ENCODE measurements around the gene KIF6.

Gene KIF6

DNA sequence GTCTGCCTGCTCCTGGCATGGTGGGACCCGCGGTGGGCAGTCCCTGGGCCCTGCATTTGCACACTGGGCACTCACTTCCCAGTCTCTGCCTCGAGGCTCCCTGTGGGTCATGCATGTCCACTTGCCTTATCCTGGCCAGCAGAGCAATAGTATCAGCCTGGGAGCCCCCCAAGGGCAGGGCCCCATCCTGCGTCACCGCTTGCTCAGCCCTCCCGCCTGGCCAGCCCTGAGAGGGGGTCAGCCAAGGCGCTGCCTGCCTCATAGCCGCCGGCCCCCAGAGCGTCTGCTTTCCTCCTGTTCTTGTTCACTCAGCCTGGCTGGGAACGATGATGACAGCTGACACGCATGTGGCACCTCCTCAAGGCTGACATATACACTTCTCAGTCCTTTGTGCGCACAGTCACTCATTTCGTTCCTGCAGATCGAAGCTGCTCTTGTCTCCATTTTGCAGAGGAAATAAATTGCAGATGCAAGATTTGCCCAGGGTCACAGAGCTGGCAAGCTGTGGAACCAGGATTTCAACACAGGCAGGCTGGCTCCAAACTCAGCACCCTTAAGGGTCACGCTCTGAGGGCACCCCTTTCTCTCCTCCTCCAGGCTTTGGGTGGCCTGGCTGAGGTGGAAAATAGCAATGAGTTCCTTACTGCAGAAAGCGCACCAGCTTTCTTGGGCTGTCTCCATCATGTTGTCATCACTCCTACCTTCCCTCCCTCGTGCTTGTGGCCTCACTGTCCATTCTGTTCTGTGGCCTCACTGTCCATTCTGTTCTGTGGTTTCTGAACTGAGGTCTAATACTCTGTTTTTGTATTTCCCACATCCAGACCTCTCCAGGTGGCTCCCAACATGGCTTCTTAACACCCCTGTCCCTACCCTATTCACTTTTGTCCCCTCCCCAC lies 428.2 kb downstream of the KIF6 start:
- Histone ChIP-seq H3K27ac (no peak overlapping the region), H3K36me3 (ENCODE audit: control insufficient read depth, insufficient read depth, low read length) (no peaks in the 10 kb centered on the region), H3K27me3 (ENCODE audit: control insufficient read depth, insufficient read depth, low read length) (no peaks in the 10 kb centered on the region), H2AFZ (no peak overlapping the region), H3K4me3 (ENCODE audit: low read depth, low read length) (no peak overlapping the region), H3K79me2 (no peaks in the 10 kb centered on the region), H3K9ac (no peak overlapping the region), H3K9me3 (ENCODE audit: control insufficient read depth, low read length) (no peaks in the 10 kb centered on the region), H3K4me2 (ENCODE audit: low read length) (no peak overlapping the region), H3K4me1 (no peaks in the 10 kb centered on the region)
- TF ChIP-seq, protein P1, sequence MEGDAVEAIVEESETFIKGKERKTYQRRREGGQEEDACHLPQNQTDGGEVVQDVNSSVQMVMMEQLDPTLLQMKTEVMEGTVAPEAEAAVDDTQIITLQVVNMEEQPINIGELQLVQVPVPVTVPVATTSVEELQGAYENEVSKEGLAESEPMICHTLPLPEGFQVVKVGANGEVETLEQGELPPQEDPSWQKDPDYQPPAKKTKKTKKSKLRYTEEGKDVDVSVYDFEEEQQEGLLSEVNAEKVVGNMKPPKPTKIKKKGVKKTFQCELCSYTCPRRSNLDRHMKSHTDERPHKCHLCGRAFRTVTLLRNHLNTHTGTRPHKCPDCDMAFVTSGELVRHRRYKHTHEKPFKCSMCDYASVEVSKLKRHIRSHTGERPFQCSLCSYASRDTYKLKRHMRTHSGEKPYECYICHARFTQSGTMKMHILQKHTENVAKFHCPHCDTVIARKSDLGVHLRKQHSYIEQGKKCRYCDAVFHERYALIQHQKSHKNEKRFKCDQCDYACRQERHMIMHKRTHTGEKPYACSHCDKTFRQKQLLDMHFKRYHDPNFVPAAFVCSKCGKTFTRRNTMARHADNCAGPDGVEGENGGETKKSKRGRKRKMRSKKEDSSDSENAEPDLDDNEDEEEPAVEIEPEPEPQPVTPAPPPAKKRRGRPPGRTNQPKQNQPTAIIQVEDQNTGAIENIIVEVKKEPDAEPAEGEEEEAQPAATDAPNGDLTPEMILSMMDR (IDR thresholded peaks at IDR 0.05): no peak

DNA sequence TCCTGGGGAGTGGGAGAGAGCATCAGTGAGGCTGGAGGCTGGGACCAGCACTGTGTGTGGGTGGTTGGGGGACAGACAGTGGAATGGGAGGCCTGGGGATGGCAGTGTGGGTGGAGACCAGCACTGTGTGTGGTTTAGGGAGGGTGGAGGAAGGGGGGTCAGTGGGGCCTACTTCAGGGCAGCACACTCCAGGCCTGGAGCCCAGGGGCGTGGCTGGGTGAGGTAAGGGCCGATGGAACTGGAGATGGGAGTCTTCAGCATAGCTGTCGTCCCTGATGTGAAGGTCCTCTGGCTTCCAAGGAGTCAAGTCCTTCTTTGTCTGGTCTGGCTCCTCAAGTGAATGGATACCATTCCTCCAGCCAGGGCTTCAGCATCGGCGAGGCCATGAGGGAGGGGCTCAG lies 429.6 kb downstream of the KIF6 start:
- Histone ChIP-seq H3K79me2 (no peaks in the 10 kb centered on the region), H3K9me3 (ENCODE audit: control insufficient read depth, low read length) (no peaks in the 10 kb centered on the region), H3K36me3 (ENCODE audit: control insufficient read depth, insufficient read depth, low read length) (no peaks in the 10 kb centered on the region), H3K27me3 (ENCODE audit: control insufficient read depth, insufficient read depth, low read length) (no peaks in the 10 kb centered on the region), H3K9ac (no peak overlapping the region), H3K4me3 (ENCODE audit: low read depth, low read length) (no peak overlapping the region), H3K4me1 (no peaks in the 10 kb centered on the region), H3K4me2 (ENCODE audit: low read length) (no peak overlapping the region), H3K27ac (no peak overlapping the region), H2AFZ (no peak overlapping the region)
- TF ChIP-seq, protein P1 (IDR thresholded peaks at IDR 0.05): no peak

GRCh38 chr6:39294899-39295298 lies 430.3 kb downstream of the KIF6 start:
- Histone ChIP-seq H3K4me1 (no peaks in the 10 kb centered on the region), H3K36me3 (ENCODE audit: control insufficient read depth, insufficient read depth, low read length) (no peaks in the 10 kb centered on the region), H3K79me2 (no peaks in the 10 kb centered on the region), H3K4me3 (ENCODE audit: low read depth, low read length) (no peak overlapping the region), H2AFZ (no peak overlapping the region), H3K27ac (no peak overlapping the region), H3K27me3 (ENCODE audit: control insufficient read depth, insufficient read depth, low read length) (no peaks in the 10 kb centered on the region), H3K9ac (no peak overlapping the region), H3K9me3 (ENCODE audit: control insufficient read depth, low read length) (no peaks in the 10 kb centered on the region), H3K4me2 (ENCODE audit: low read length) (no peak overlapping the region)
- TF ChIP-seq, protein P1 (IDR thresholded peaks at IDR 0.05): no peak

- H3K9ac ChIP-seq: no peak overlapping the region
- H3K36me3 ChIP-seq (ENCODE audit: control insufficient read depth, insufficient read depth, low read length): no peaks in the 10 kb centered on the region
- H3K79me2 ChIP-seq: no peaks in the 10 kb centered on the region
- H3K4me3 ChIP-seq (ENCODE audit: low read depth, low read length): no peak overlapping the region
- no peak overlapping the region for H2AFZ ChIP-seq
- H3K27me3 ChIP-seq (ENCODE audit: control insufficient read depth, insufficient read depth, low read length): no peaks in the 10 kb centered on the region
- H3K4me1 ChIP-seq: no peaks in the 10 kb centered on the region
- H3K27ac ChIP-seq: no peak overlapping the region
- TF ChIP-seq, protein P1 (IDR thresholded peaks at IDR 0.05): no peak
- H3K9me3 ChIP-seq (ENCODE audit: control insufficient read depth, low read length): no peaks in the 10 kb centered on the region
- no peak overlapping the region for H3K4me2 ChIP-seq (ENCODE audit: low read length)
Measured at GRCh38 chr6:39294133-39294532, 431.1 kb downstream of the KIF6 start.

DNA sequence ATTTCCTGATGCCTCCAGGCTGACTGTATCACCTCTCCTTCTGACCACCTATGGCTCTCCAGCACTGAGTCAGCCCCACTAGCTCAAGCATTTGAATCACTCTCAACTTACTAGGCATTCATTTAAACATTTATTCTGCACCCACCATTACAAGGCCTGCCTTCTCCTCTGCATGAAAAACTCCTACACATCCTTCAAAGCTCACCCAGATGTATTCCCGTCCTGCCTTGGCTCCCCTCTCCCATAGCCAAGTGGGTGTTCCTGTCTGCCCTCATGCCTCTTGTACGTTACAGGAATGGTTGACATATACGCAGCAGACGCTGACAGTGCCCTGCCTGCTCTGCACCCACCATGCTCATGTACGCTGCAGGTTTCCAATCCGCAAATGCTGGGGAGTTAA lies 432.6 kb downstream of the KIF6 start:
- no peak overlapping the region for H2AFZ ChIP-seq
- no peaks in the 10 kb centered on the region for H3K9me3 ChIP-seq (ENCODE audit: control insufficient read depth, low read length)
- H3K79me2 ChIP-seq: no peaks in the 10 kb centered on the region
- H3K36me3 ChIP-seq (ENCODE audit: control insufficient read depth, insufficient read depth, low read length): no peaks in the 10 kb centered on the region
- no peak overlapping the region for H3K27ac ChIP-seq
- no peaks in the 10 kb centered on the region for H3K4me1 ChIP-seq
- no peak overlapping the region for H3K4me3 ChIP-seq (ENCODE audit: low read depth, low read length)
- TF ChIP-seq, protein P1 (IDR thresholded peaks at IDR 0.05): no peak
- no peaks in the 10 kb centered on the region for H3K27me3 ChIP-seq (ENCODE audit: control insufficient read depth, insufficient read depth, low read length)
- H3K4me2 ChIP-seq (ENCODE audit: low read length): no peak overlapping the region
- H3K9ac ChIP-seq: no peak overlapping the region
